Endodermal cell (in vitro differentiated cells): ENCODE results near the gene RAB11FIP2. TPM values are rescaled to one million over a fixed set of nuclear protein-coding genes. Genes with fewer than 3 reads are reported as not detected.

Source experiments
- DNase-seq: peaks from one replicate; pipeline ENCODE4 v3.0.0-alpha.2; 2017
- H3K27ac ChIP-seq: 2 replicates; pipeline ENCODE4 v1.5.1; 2013; ENCODE audit warnings: mild to moderate bottlenecking, low read depth, low read length, moderate library complexity
- H3K27me3 ChIP-seq: 2 replicates; pipeline ENCODE4 v1.6.1; 2013; ENCODE audit warnings: mild to moderate bottlenecking, low read length, moderate library complexity; ENCODE audit not compliant: insufficient read depth, control insufficient read depth, poor library complexity, severe bottlenecking
- H3K36me3 ChIP-seq: 2 replicates; pipeline ENCODE4 v1.7.0; 2013; ENCODE audit warnings: mild to moderate bottlenecking, low read length, moderate library complexity; ENCODE audit not compliant: control insufficient read depth, insufficient read depth
- H3K4me1 ChIP-seq: one replicate; pipeline ENCODE4 v1.7.0; 2013; ENCODE audit warnings: low read length; ENCODE audit not compliant: control insufficient read depth, insufficient read depth
- H3K4me3 ChIP-seq: 2 replicates; pipeline ENCODE4 v1.5.1; 2013; ENCODE audit warnings: mild to moderate bottlenecking, low read length, moderate library complexity
- H3K9ac ChIP-seq: 2 replicates; pipeline ENCODE4 v1.6.1; 2013; ENCODE audit warnings: mild to moderate bottlenecking, low read length, moderate library complexity; ENCODE audit not compliant: poor library complexity, severe bottlenecking; ENCODE audit errors: extremely low read depth
- H3K9me3 ChIP-seq: 2 replicates; pipeline ENCODE4 v1.6.1; 2013; ENCODE audit warnings: mild to moderate bottlenecking, low read length, moderate library complexity; ENCODE audit not compliant: control insufficient read depth
- H3K27ac Mint-ChIP-seq: 2 replicates; pipeline ENCODE4 v1.8.0; 2020; ENCODE audit warnings: mixed read lengths
- H3K27me3 Mint-ChIP-seq: 2 replicates; pipeline ENCODE4 v1.8.0; 2021; ENCODE audit warnings: mild to moderate bottlenecking, mixed read lengths; ENCODE audit not compliant: insufficient read depth
- H3K36me3 Mint-ChIP-seq: 2 replicates; pipeline ENCODE4 v1.8.0; 2020; ENCODE audit warnings: low read depth, mixed read lengths
- H3K4me1 Mint-ChIP-seq: 2 replicates; pipeline ENCODE4 v1.8.0; 2020; ENCODE audit warnings: mixed read lengths
- H3K4me3 Mint-ChIP-seq: 2 replicates; pipeline ENCODE4 v1.8.0; 2020; ENCODE audit warnings: mild to moderate bottlenecking, moderate library complexity, mixed read lengths
- H3K9me3 Mint-ChIP-seq: 2 replicates; pipeline ENCODE4 v1.8.0; 2020; ENCODE audit warnings: mild to moderate bottlenecking, mixed read lengths
- whole genome bisulfite sequencing, 2 experiments: methylation state at CpG; one replicate each; pipeline versions ENCODE4 v1.1.5 to v1.1.7; 2013; ENCODE audit warnings: missing lambda C conversion rate in 2 of 2, mixed read lengths in 1 of 2; ENCODE audit not compliant: insufficient coverage in 1 of 2, insufficient read length in 1 of 2; 5-methylcytosine and 5-hydroxymethylcytosine counted together
- total RNA-seq, 2 donors: library from RNA; stranded (reverse); fragmentation: NEBNext Ultra II Directional in 1 of 2; extraction: Animal tissue kit (Norgen Biotek cat#: 25700) in 1 of 2; gene quantifications; 2 replicates in 1 of 2; 3 replicates in 1 of 2; pipeline ENCODE4 v1.2.1, GENCODE V29; 2021
- TF ChIP-seq, protein P1 (sequence below): fragments of 200-600 bp; sonication (generic); conservative IDR thresholded peaks from 2 replicates; pipeline ENCODE4 v1.5.0; 2021; ENCODE audit warnings: antibody characterized with exemption, mild to moderate bottlenecking

Gene RAB11FIP2
- total RNA-seq, 2 donors from 2014 or later: 21.9 TPM

DNA sequence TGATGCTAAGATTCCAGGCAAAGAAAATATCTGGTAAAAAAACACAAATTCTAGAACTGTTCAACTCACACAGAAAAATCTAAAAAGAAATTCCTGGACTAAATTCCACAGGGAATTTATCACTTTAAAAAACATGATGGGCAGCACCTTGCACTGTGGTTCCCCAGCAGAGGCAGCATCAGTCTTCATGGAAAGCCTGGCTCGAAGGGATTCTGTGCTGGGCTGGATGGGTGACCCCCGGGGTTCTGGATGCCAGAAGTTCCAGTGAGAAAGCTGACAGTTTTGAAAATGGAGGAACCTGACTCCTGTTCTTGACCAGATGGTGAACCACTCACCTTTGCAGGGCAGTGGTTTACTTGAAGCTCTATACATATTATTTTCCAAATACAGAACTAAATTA lies 52.0 kb downstream of the RAB11FIP2 start:
- no peaks in the 10 kb centered on the region for H3K9me3 Mint-ChIP-seq
- H3K27ac Mint-ChIP-seq: no peak overlapping the region
- H3K4me3 Mint-ChIP-seq: no peak overlapping the region
- H3K9ac ChIP-seq: no peak overlapping the region
- DNase-seq: no peak
- H3K36me3 Mint-ChIP-seq: no peaks in the 10 kb centered on the region
- H3K4me3 ChIP-seq: no peak overlapping the region
- no peaks in the 10 kb centered on the region for H3K4me1 Mint-ChIP-seq
- no peaks in the 10 kb centered on the region for H3K27me3 ChIP-seq
- TF ChIP-seq, protein P1, sequence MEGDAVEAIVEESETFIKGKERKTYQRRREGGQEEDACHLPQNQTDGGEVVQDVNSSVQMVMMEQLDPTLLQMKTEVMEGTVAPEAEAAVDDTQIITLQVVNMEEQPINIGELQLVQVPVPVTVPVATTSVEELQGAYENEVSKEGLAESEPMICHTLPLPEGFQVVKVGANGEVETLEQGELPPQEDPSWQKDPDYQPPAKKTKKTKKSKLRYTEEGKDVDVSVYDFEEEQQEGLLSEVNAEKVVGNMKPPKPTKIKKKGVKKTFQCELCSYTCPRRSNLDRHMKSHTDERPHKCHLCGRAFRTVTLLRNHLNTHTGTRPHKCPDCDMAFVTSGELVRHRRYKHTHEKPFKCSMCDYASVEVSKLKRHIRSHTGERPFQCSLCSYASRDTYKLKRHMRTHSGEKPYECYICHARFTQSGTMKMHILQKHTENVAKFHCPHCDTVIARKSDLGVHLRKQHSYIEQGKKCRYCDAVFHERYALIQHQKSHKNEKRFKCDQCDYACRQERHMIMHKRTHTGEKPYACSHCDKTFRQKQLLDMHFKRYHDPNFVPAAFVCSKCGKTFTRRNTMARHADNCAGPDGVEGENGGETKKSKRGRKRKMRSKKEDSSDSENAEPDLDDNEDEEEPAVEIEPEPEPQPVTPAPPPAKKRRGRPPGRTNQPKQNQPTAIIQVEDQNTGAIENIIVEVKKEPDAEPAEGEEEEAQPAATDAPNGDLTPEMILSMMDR: peak; percentile 27
- H3K4me1 ChIP-seq: no peaks in the 10 kb centered on the region
- 89% methylated on average over 2 of the region's 2 CpGs; no CpG with 5 or more reads in 1 of the 2 experiments for WGBS, 2 experiments
- no peaks in the 10 kb centered on the region for H3K27me3 Mint-ChIP-seq
- no peak overlapping the region for H3K27ac ChIP-seq
- H3K36me3 ChIP-seq: no peaks in the 10 kb centered on the region
- H3K9me3 ChIP-seq: no peaks in the 10 kb centered on the region

DNA sequence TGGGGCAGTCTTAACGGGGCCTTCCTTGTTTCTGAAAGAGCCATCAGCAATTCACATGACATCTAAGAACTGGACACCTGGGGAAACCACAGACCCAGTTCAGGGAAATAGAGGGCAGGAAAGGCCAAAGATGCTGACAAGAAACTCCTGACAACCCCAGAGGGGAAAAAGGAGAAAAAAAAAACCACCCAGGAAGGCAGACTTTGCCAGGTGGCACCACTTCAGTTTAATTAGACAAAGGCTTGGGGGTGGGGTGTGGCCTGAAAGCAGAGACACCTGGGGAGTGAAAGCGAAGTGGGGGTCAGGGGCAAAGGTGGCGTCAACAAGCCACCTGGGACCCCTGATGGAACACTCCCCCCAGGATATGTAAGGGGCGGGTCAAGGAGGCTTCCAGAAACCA lies 53.6 kb downstream of the RAB11FIP2 start:
- no peaks in the 10 kb centered on the region for H3K4me1 Mint-ChIP-seq
- H3K27ac Mint-ChIP-seq: no peak overlapping the region
- H3K36me3 Mint-ChIP-seq: no peaks in the 10 kb centered on the region
- no peaks in the 10 kb centered on the region for H3K9me3 Mint-ChIP-seq
- H3K27me3 Mint-ChIP-seq: no peaks in the 10 kb centered on the region
- H3K4me1 ChIP-seq: peaks cover 2% of the 10 kb centered on the region
- H3K27me3 ChIP-seq: no peaks in the 10 kb centered on the region
- H3K36me3 ChIP-seq: no peaks in the 10 kb centered on the region
- H3K27ac ChIP-seq: no peak overlapping the region
- TF ChIP-seq, protein P1: no peak
- WGBS, 2 experiments: 92% methylated on average over 4 of the region's 4 CpGs; no CpG with 5 or more reads in 1 of the 2 experiments
- H3K9me3 ChIP-seq: no peaks in the 10 kb centered on the region
- H3K4me3 ChIP-seq: no peak overlapping the region
- H3K9ac ChIP-seq: no peak overlapping the region
- H3K4me3 Mint-ChIP-seq: no peak overlapping the region
- no peak for DNase-seq

DNA sequence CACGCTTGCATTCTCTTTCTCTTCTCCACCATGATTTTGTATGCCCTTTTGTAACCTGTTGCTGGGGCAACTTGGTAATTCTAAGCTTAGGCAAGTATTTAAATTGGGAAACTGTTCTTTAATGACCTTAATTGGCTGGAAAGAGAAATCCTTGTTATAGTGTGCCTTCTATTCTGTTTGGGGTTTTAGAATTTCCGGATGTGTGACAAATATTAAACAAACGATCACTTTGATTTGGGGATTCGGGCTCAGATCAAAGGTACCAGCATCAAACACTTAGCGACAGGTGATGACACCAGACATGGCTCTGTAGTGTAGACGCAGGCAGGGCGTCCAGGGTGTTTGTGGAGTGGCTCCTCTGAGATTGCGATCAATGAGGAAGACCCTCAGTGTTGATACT lies 55.0 kb downstream of the RAB11FIP2 start:
- Mint-ChIP-seq H3K4me1 (no peaks in the 10 kb centered on the region), H3K27me3 (no peaks in the 10 kb centered on the region), H3K27ac (no peak overlapping the region), H3K36me3 (no peaks in the 10 kb centered on the region), H3K4me3 (no peak overlapping the region), H3K9me3 (no peaks in the 10 kb centered on the region)
- Histone ChIP-seq H3K4me3 (no peak overlapping the region), H3K9ac (no peak overlapping the region), H3K27ac (no peak overlapping the region), H3K36me3 (no peaks in the 10 kb centered on the region), H3K4me1 (peaks cover 2% of the 10 kb centered on the region), H3K9me3 (no peaks in the 10 kb centered on the region), H3K27me3 (no peaks in the 10 kb centered on the region)
- no peak for DNase-seq
- TF ChIP-seq, protein P1: no peak
- 93% methylated on average over 2 to 8 of the region's 8 CpGs for WGBS, 2 experiments
